GM21528 (cell line): ENCODE data around the gene SLIT3.
"Not testable (repeated sequence)": the region's sequence is repeated elsewhere in the genome, so short reads cannot be mapped to it uniquely, and the experiment has no call there.

Experiments used
- ATAC-seq: cut with Tn5 transposase; IDR thresholded peaks from one replicate; pipeline ENCODE4 v1.9.1; 2021; ENCODE audit warnings: mild to moderate bottlenecking, moderate library complexity; ENCODE audit not compliant: unreplicated experiment, low FRiP score

The SLIT3 gene

GRCh38 chr5:169116961-169117461 is 183.9 kb downstream of the SLIT3 start:
- ATAC-seq: no peak

- ATAC-seq: no peak
These were observed 185.3 kb downstream of the SLIT3 start for GRCh38 chr5:169115461-169116124.

GRCh38 chr5:169114466-169115065 is 186.4 kb downstream of the SLIT3 start:
- no peak for ATAC-seq

GRCh38 chr5:169112016-169112415 is 188.9 kb downstream of the SLIT3 start:
- ATAC-seq: no peak

GRCh38 chr5:169106911-169107706 is 193.8 kb downstream of the SLIT3 start:
- no peak for ATAC-seq

GRCh38 chr5:169105582-169105981 is 195.4 kb downstream of the SLIT3 start:
- ATAC-seq: not testable (repeated sequence)

GRCh38 chr5:169104937-169105494 is 195.9 kb downstream of the SLIT3 start:
- ATAC-seq: no peak

- no peak for ATAC-seq
These were observed 197.3 kb downstream of the SLIT3 start for GRCh38 chr5:169103586-169104181.

- no peak for ATAC-seq
These were observed 199.0 kb downstream of the SLIT3 start for GRCh38 chr5:169101966-169102365.

GRCh38 chr5:169100735-169101075 is 200.2 kb downstream of the SLIT3 start:
- ATAC-seq: no peak

GRCh38 chr5:169099801-169100734 is 200.9 kb downstream of the SLIT3 start:
- no peak for ATAC-seq

GRCh38 chr5:169098331-169099121 is 202.4 kb downstream of the SLIT3 start:
- ATAC-seq: no peak

- ATAC-seq: no peak
These were observed 203.3 kb downstream of the SLIT3 start for GRCh38 chr5:169097374-169098326.

GRCh38 chr5:169095976-169096375 is 205.0 kb downstream of the SLIT3 start:
- no peak for ATAC-seq

GRCh38 chr5:169095410-169095960 is 205.5 kb downstream of the SLIT3 start:
- no peak for ATAC-seq

- ATAC-seq: no peak
These were observed 206.1 kb downstream of the SLIT3 start for GRCh38 chr5:169094586-169095409.
